ENCODE data around the gene POU2F1.
"Not testable (repeated sequence)": the region's sequence is repeated elsewhere in the genome, so short reads cannot be mapped to it uniquely, and the experiment has no call there.

The POU2F1 gene

GRCh38 chr1:167206166-167206835, 14.4 kb upstream of the POU2F1 start:
- no peak for DNase-seq

GRCh38 chr1:167207940-167208623, 12.6 kb upstream of the POU2F1 start:
- no peak for DNase-seq

GRCh38 chr1:167208624-167208976, 12.1 kb upstream of the POU2F1 start:
- no peak for DNase-seq

- DNase-seq = no peak
Observed at GRCh38 chr1:167209044-167209443, 11.6 kb upstream of the POU2F1 start.

GRCh38 chr1:167210966-167211674, 9.6 kb upstream of the POU2F1 start:
- no peak for DNase-seq

GRCh38 chr1:167212025-167212424, 8.7 kb upstream of the POU2F1 start:
- no peak for DNase-seq

- DNase-seq = no peak
Observed at GRCh38 chr1:167216809-167217208, 3.9 kb upstream of the POU2F1 start.

- DNase-seq = no peak
Observed at GRCh38 chr1:167219194-167219593, 1.5 kb upstream of the POU2F1 start.

GRCh38 chr1:167219646-167220536, 795 bp upstream of the POU2F1 start:
- peak; percentile 66 for DNase-seq

- peak; percentile 3 for DNase-seq
Observed at GRCh38 chr1:167221126-167221737, 546 bp downstream of the POU2F1 start.

GRCh38 chr1:167221738-167222610, 1.3 kb downstream of the POU2F1 start:
- DNase-seq = peak; percentile 74

GRCh38 chr1:167223144-167224103, 2.7 kb downstream of the POU2F1 start:
- peak; percentile 45 for DNase-seq

- DNase-seq = not testable (repeated sequence)
Observed at GRCh38 chr1:167224734-167225235, 4.1 kb downstream of the POU2F1 start.

GRCh38 chr1:167225920-167226319, 5.2 kb downstream of the POU2F1 start:
- DNase-seq = no peak

- DNase-seq = peak; percentile 3
Observed at GRCh38 chr1:167227934-167228378, 7.3 kb downstream of the POU2F1 start.

GRCh38 chr1:167229719-167230385, 9.2 kb downstream of the POU2F1 start:
- DNase-seq = no peak

GRCh38 chr1:167230437-167230836, 9.8 kb downstream of the POU2F1 start:
- no peak for DNase-seq

GRCh38 chr1:167231873-167232450, 11.3 kb downstream of the POU2F1 start:
- DNase-seq = no peak

- no peak for DNase-seq
Observed at GRCh38 chr1:167232801-167233200, 12.1 kb downstream of the POU2F1 start.

Data from fibroblast of skin of right quadriceps (primary cell).